ENCODE data around the gene CCNJ. TPM values are rescaled to one million over a fixed set of nuclear protein-coding genes. Genes with fewer than 3 reads are reported as not detected.

The CCNJ gene
- total and polyA plus RNA-seq, 2 experiments from 2014 or later: 8.2 to 12.1 TPM

GRCh38 chr10:96014473-96015102 lies 28.8 kb upstream of the CCNJ start:
- no peaks in the 10 kb centered on the region for H3K9me3 ChIP-seq (ENCODE audit: low read depth)
- H2AFZ ChIP-seq: no peak overlapping the region
- H3K27ac ChIP-seq: no peak overlapping the region
- 91% methylated on average over 2 of the region's 2 CpGs for WGBS (ENCODE audit: low lambda C conversion rate, missing lambda C conversion rate)
- no peaks in the 10 kb centered on the region for H3K36me3 ChIP-seq (replicated peaks; ENCODE audit: insufficient read depth, low read depth)
- H3K79me2 ChIP-seq: no peaks in the 10 kb centered on the region
- H3K4me1 ChIP-seq (ENCODE audit: insufficient read depth): no peaks in the 10 kb centered on the region
- no peak for DNase-seq (ENCODE audit: low spot score)
- no peaks in the 10 kb centered on the region for H3K27me3 ChIP-seq
- H3K4me3 ChIP-seq: no peak overlapping the region
- no peaks in the 10 kb centered on the region for H3K9me2 ChIP-seq (replicated peaks; ENCODE audit: insufficient read depth)
- H3K4me2 ChIP-seq: no peak overlapping the region
- H4K20me1 ChIP-seq (ENCODE audit: insufficient read depth, poor library complexity, severe bottlenecking): no peaks in the 10 kb centered on the region
- no peak for TF ChIP-seq EZH2phosphoT487 (IDR thresholded peaks at IDR 0.05; ENCODE audit: low read depth, severe bottlenecking, unreplicated experiment)
- no peak for TF ChIP-seq CTCF (IDR thresholded peaks at IDR 0.05; ENCODE audit: poor library complexity)
- TF ChIP-seq EZH2 (IDR thresholded peaks at IDR 0.05; ENCODE audit: borderline replicate concordance): no peak

GRCh38 chr10:96017191-96017687 lies 26.1 kb upstream of the CCNJ start:
- H3K79me2 ChIP-seq: no peaks in the 10 kb centered on the region
- H2AFZ ChIP-seq: no peak overlapping the region
- H3K9me3 ChIP-seq (ENCODE audit: low read depth): no peaks in the 10 kb centered on the region
- no peak overlapping the region for H3K27ac ChIP-seq
- H3K4me2 ChIP-seq: no peak overlapping the region
- H3K9me2 ChIP-seq (replicated peaks; ENCODE audit: insufficient read depth): no peaks in the 10 kb centered on the region
- H3K4me3 ChIP-seq: no peak overlapping the region
- H4K20me1 ChIP-seq (ENCODE audit: insufficient read depth, poor library complexity, severe bottlenecking): no peaks in the 10 kb centered on the region
- H3K4me1 ChIP-seq (ENCODE audit: insufficient read depth): no peaks in the 10 kb centered on the region
- 16% methylated on average over 5 of the region's 5 CpGs for WGBS (ENCODE audit: low lambda C conversion rate, missing lambda C conversion rate)
- H3K27me3 ChIP-seq: no peaks in the 10 kb centered on the region
- peak; percentile 87 for TF ChIP-seq CTCF (IDR thresholded peaks at IDR 0.05; ENCODE audit: poor library complexity)
- no peak for TF ChIP-seq EZH2 (IDR thresholded peaks at IDR 0.05; ENCODE audit: borderline replicate concordance)
- DNase-seq (ENCODE audit: low spot score): peak; percentile 82
- no peaks in the 10 kb centered on the region for H3K36me3 ChIP-seq (replicated peaks; ENCODE audit: insufficient read depth, low read depth)

GRCh38 chr10:96021332-96021731 lies 22.1 kb upstream of the CCNJ start:
- Histone ChIP-seq H3K79me2 (no peaks in the 10 kb centered on the region), H3K4me1 (ENCODE audit: insufficient read depth) (no peaks in the 10 kb centered on the region), H3K4me2 (no peak overlapping the region), H3K9me2 (replicated peaks; ENCODE audit: insufficient read depth) (no peaks in the 10 kb centered on the region), H3K4me3 (no peak overlapping the region), H3K27ac (no peak overlapping the region), H3K9me3 (ENCODE audit: low read depth) (no peaks in the 10 kb centered on the region), H4K20me1 (ENCODE audit: insufficient read depth, poor library complexity, severe bottlenecking) (no peaks in the 10 kb centered on the region), H2AFZ (no peak overlapping the region), H3K36me3 (replicated peaks; ENCODE audit: insufficient read depth, low read depth) (no peaks in the 10 kb centered on the region), H3K27me3 (no peaks in the 10 kb centered on the region)
- TF ChIP-seq EZH2phosphoT487 (IDR thresholded peaks at IDR 0.05; ENCODE audit: low read depth, severe bottlenecking, unreplicated experiment): no peak
- TF ChIP-seq EZH2 (IDR thresholded peaks at IDR 0.05; ENCODE audit: borderline replicate concordance): no peak
- no peak for TF ChIP-seq CTCF (IDR thresholded peaks at IDR 0.05; ENCODE audit: poor library complexity)
- DNase-seq (ENCODE audit: low spot score): no peak
- WGBS (ENCODE audit: low lambda C conversion rate, missing lambda C conversion rate): 89% methylated on average over 1 of the region's 1 CpG
